SK-MEL-5 (cell line): ENCODE measurements around the gene PLCL2. TPM values are rescaled to one million over a fixed set of nuclear protein-coding genes. Genes with fewer than 3 reads are reported as not detected.
"Not testable (repeated sequence)": the region's sequence is repeated elsewhere in the genome, so short reads cannot be mapped to it uniquely, and the experiment has no call there.

Experiments
- DNase-seq: peaks from one replicate; pipeline ENCODE4 v3.0.0-alpha.2; 2016; ENCODE audit warnings: low read depth, low spot score
- in situ Hi-C: cut with HindIII; loops from 2 replicates; pipeline ENCODE4 v1.10.0; 2016; ENCODE audit warnings: low sequenced_read_pairs, high pct_unique_total_duplicates, low pct_unique_long_range_greater_than_20kb
- total RNA-seq: library from RNA; depleted of rRNA; stranded (reverse); fragments of >200 nt; shearing (Covaris generic); gene quantifications from 2 replicates; pipeline ENCODE4 v1.2.3, GENCODE V29; 2014

The PLCL2 gene
- total RNA-seq, 1 experiment from 2014 or later: 4.4 TPM

DNA sequence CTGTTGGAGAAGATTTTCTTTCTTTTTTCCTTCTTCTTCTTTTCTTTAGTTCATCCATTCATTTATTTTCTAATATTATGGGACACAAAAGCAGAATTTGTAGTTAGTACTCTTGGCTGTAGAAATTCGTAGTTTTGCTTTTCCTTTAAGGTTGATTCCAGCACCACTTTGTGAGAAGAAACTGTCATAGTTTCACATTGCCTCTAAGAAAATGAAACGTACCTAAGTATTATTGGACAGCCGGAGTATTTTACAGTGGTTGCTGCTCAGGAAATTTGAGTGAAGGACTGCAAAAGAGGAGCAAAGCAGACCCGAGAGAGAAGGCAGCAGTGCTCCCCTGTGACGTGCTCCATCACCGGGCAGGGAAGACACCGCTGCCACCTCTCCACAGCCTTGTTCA lies 48.1 kb downstream of the PLCL2 start:
- in situ Hi-C loops: no loop called here
- no peak for DNase-seq

DNA sequence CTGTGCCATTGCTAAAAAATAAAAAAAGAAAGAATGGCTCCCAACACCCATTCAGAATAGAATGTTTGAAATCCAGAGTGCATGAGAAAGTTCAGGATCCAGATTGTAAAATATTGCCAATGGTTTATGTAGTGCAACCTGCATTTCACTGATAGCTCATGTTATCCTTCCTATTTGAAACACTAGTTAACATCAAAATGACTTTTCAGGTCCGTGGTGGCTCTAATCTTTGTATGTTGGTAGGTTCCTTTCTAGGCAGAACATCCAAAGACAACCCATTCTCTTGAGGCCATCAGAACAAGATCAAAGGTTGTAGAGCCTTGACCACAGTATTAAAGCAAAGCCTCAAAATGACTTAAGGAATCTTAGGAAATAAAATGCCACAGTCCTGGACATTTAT lies 51.0 kb downstream of the PLCL2 start:
- no peak for DNase-seq
- in situ Hi-C loops: no loop called here

GRCh38 chr3:16936233-16936632 lies 51.5 kb downstream of the PLCL2 start:
- DNase-seq: no peak
- in situ Hi-C loops: no loop called here

GRCh38 chr3:16936676-16937230 lies 52.0 kb downstream of the PLCL2 start:
- in situ Hi-C loops: no loop called here

DNA sequence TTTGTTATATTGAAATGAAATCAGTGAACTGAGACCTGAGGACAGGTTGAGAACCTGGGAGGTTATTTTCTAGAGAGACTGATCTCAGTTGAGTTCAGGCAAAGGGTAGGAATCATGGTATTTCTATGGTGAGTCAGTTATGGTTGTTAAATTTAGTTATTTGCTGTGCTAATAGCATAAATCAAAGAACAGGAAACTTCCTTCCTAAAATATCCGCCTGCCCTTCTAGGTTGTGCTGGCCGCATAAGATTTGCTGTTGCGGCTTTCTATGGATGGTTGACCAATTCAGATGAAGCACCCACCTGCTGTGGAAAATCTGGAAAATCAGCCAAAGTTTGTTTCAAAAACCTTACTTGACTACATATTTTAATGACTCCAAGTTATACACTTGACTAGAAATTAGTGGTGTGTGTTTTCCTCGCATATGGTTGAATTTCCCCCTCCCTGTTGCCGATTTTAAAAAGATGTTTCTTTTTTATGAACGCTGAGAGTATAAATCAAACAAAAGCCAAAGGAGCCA lies 52.6 kb downstream of the PLCL2 start:
- in situ Hi-C loops: no loop called here
- DNase-seq: no peak

More at GRCh38 chr3:16936676-16937230, 52.0 kb downstream of the PLCL2 start:
- DNase-seq: no peak

DNA sequence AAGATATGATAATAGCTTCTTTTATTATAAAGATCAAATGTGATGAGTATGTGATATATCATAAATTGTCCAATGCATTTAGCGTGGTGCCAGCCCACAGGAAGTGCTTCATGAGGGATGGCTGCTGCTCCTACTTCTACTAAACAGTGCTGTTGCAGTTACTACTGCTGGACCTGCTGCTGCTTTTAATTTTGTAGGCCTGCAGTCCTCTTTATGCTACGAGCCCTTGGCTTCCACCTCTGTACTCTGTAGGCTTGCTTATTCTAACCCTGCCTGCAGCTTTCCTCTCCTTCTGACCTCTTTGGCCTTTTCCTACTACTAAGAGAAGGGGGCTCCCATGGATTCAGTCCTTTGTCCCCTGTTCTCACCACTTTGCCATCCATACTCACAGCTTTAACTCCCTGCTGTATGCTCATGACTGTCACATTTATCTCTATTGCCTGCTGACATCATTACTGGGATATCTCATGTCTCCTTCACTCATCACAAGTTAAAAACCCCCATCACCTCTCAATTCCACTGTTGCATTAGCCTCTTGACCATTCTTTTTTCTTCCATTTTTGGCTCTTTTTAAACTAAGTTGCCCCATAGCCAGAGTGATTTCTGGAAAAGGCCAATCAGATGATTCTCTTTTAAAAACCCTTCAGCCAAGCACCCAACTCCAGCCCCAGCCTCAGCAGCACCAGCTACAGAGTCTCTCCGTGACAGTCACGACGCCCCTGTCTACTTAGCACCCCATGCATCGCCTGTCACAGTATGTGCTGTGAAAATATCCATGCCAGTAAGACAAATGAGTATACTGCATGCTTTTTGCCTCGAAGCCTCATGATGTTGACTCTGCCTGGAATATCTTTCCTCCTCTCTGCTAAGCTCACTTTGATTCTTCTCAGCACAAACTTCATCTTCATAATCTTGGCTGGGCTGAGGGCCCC lies 56.3 kb downstream of the PLCL2 start:
- peak; percentile 8 for DNase-seq
- in situ Hi-C loops: no loop called here

- in situ Hi-C loops: no loop called here
- DNase-seq: peak; percentile 59
Observed at GRCh38 chr3:16942955-16943354, 58.2 kb downstream of the PLCL2 start.

DNA sequence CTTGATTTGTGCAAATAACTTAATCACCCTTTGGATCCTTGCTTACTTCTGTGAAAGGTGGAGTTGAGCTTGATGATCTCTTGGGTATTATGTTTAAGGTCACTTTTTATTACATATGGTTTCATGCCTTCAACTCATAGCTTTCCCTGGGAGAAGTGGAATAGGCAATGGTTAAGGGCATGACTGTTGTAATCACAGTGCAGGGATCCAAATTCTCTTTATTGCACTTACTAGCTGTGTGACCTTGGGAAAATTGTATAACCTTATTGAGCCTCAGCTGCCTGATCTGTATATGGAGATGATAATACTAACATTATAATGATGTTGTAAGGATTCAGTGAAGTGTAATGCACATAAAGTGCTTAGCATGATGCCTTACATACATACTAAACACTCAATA lies 59.1 kb downstream of the PLCL2 start:
- no peak for DNase-seq
- in situ Hi-C loops: no loop called here

DNA sequence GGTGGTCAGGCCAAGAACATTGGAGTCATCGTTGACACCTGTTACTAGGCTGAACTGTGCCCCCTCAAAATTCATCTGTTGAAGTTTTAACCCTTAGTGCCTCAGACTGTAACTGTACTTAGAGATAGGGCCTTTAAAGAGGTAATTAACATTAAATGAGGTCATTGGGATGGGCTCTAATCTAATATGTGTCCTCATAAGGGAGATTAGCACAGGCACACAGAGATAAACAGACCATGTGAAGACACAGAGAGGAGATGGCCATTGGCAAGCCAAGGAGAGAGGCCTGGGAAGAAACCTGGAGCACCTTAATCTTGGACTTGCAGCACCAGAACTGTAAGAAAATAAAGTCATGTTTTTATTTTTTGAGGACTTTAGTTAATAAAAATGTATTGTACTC lies 59.6 kb downstream of the PLCL2 start:
- in situ Hi-C loops: no loop called here
- DNase-seq: no peak

- in situ Hi-C loops: no loop called here
- no peak for DNase-seq
Observed at GRCh38 chr3:16945330-16945729, 60.6 kb downstream of the PLCL2 start.

DNA sequence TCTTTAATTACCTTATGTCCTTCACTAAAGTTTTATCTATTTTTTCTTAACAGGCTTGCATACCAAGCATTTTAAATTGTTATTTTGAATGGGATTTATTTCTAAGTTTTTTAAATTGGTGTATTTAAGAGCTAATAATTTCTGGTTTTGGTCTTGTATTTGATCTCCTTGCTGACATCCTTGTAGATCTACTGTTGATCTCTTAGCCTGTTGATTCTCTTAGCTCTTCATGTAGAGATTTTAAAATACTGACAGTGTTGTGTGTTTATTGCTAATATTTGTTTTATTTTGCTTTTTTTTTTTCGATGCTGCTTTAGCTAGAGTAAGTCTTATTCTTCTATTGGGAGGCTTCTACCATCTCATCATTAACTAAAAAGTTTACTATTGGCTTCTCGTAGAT lies 65.5 kb downstream of the PLCL2 start:
- in situ Hi-C loops: no loop called here

GRCh38 chr3:16950845-16951244 lies 66.1 kb downstream of the PLCL2 start:
- in situ Hi-C loops: no loop called here
- DNase-seq: no peak

More for the DNA sequence above, 65.5 kb downstream of the PLCL2 start:
- DNase-seq: no peak

DNA sequence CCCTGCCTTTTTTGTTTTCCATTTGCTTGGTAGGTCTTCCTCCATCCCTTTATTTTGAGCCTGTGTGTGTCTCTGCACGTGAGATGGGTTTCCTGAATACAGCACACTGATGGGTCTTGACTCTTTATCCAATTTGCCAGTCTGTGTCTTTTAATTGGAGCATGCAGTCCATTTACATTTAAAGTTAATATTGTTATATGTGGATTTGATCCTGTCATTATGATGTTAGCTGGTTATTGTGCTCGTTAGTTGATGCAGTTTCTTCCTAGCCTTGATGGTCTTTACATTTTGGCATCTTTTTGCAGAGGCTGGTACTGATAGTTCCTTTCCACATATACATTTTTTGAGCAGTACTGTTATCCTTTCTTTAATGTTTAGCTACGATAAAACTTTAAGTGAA lies 73.1 kb downstream of the PLCL2 start:
- DNase-seq, in situ Hi-C loops: not testable (repeated sequence)

- no peak for DNase-seq
- in situ Hi-C loops: no loop called here
Observed at GRCh38 chr3:16960125-16960524, 75.4 kb downstream of the PLCL2 start.

- in situ Hi-C loops: no loop called here
- DNase-seq: no peak
Observed at GRCh38 chr3:16961621-16962205, 77.0 kb downstream of the PLCL2 start.

GRCh38 chr3:16975083-16975482 lies 90.3 kb downstream of the PLCL2 start:
- in situ Hi-C loops: no loop called here
- DNase-seq: no peak

DNA sequence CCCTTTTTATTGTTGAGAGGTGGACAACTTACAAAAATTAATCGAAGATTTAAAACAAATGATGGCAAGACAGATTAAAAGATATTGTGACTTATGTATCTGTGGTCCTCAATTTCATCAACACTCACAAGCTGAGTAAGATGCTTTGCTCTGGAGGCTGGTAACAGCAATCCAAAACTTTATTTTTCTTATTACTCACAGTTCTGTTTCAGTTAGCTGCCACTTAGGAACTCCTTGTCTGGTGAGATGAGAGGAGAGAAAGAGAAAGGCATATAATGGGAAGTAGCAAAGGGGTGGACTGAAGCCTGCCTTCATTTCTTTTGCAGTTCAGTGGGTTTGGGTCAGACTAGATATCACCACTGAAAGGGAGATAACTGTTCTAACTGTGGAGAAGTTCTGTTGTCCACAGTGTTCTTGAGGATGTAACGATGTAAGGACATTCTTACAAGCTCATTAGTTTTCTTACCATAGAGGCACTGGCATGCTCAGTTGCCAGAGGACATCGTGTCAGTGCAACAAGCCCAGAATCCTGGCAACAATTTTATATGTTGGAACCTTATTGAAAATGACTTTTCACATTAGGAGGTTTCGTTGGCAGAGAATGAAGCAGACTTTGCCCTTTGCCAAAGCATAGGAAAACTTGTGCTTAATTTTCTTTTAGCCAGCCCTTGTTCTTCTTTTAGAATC lies 93.6 kb downstream of the PLCL2 start:
- no peak for DNase-seq
- in situ Hi-C loops: no loop called here

- in situ Hi-C loops: no loop called here
- no peak for DNase-seq
Observed at GRCh38 chr3:16978921-16979271, 94.1 kb downstream of the PLCL2 start.
